Neuronal stem cell (in vitro differentiated cells): Measurements from ENCODE around the gene HOXA6.

Source experiments
- DNase-seq: peaks from one replicate; pipeline ENCODE4 v3.0.0-alpha.2; 2013; ENCODE audit warnings: low spot score
- H2AFZ ChIP-seq: one replicate; pipeline ENCODE4 v1.6.1; 2013; ENCODE audit warnings: mild to moderate bottlenecking, low read length, inconsistent platforms
- H2AK5ac ChIP-seq: 2 replicates; pipeline ENCODE4 v1.6.1; 2013; ENCODE audit warnings: low read depth, mild to moderate bottlenecking, inconsistent platforms, low read length, moderate library complexity, mixed read lengths
- H2BK120ac ChIP-seq: 2 replicates; pipeline ENCODE4 v1.6.1; 2013; ENCODE audit warnings: low read depth, mild to moderate bottlenecking, inconsistent platforms, low read length, moderate library complexity, mixed read lengths
- H2BK12ac ChIP-seq: one replicate; pipeline ENCODE4 v1.6.1; 2013; ENCODE audit warnings: low read length, inconsistent platforms
- H2BK15ac ChIP-seq: 2 replicates; pipeline ENCODE4 v1.6.1; 2013; ENCODE audit warnings: mild to moderate bottlenecking, low read length, inconsistent platforms, mixed read lengths
- H2BK5ac ChIP-seq: one replicate; pipeline ENCODE4 v1.6.1; 2013; ENCODE audit warnings: inconsistent platforms, mild to moderate bottlenecking, low read length, moderate library complexity
- H3K14ac ChIP-seq: one replicate; pipeline ENCODE4 v1.6.1; 2013; ENCODE audit warnings: low read length, inconsistent platforms
- H3K18ac ChIP-seq: 2 replicates; pipeline ENCODE4 v1.6.1; 2013; ENCODE audit warnings: low read length, inconsistent platforms
- H3K23ac ChIP-seq: 2 replicates; pipeline ENCODE4 v1.6.1; 2013; ENCODE audit warnings: low read depth, mild to moderate bottlenecking, mixed read lengths, low read length, inconsistent platforms; ENCODE audit not compliant: poor library complexity
- H3K27ac ChIP-seq: replicated peaks from 3 replicates; pipeline ENCODE4 v1.5.1; 2013; ENCODE audit warnings: low read length, inconsistent platforms
- H3K27me3 ChIP-seq, 3 experiments: 2 replicates each; pipeline ENCODE4 v1.6.1; 2013; ENCODE audit warnings: low read length in 3 of 3, mild to moderate bottlenecking in 2 of 3, inconsistent platforms in 1 of 3, low read depth in 1 of 3, mixed read lengths in 1 of 3, moderate library complexity in 1 of 3; ENCODE audit not compliant: control insufficient read depth in 3 of 3, insufficient read depth in 3 of 3
- H3K36me3 ChIP-seq, 2 donors: replicated peaks in 1 of 2; 2 replicates each; pipeline ENCODE4 v1.6.1; 2013; ENCODE audit warnings: low read length in 2 of 2; ENCODE audit not compliant: control insufficient read depth in 2 of 2, insufficient read depth in 2 of 2
- H3K4ac ChIP-seq: 2 replicates; pipeline ENCODE4 v1.6.1; 2013; ENCODE audit warnings: inconsistent platforms, mild to moderate bottlenecking, low read length, moderate library complexity
- H3K4me1 ChIP-seq, 2 donors: 1 replicate in 1 of 2; 2 replicates in 1 of 2; pipeline ENCODE4 v1.6.1; 2013; ENCODE audit warnings: low read length in 2 of 2, low read depth in 1 of 2; ENCODE audit not compliant: control insufficient read depth in 2 of 2, insufficient read depth in 1 of 2
- H3K4me2 ChIP-seq: one replicate; pipeline ENCODE4 v1.6.1; 2013; ENCODE audit warnings: mild to moderate bottlenecking, low read length, inconsistent platforms; ENCODE audit not compliant: insufficient read depth, poor library complexity, severe bottlenecking
- H3K4me3 ChIP-seq, 2 donors: 2 replicates each; pipeline ENCODE4 v1.5.1; 2013; ENCODE audit warnings: low read length in 2 of 2, mild to moderate bottlenecking in 2 of 2, inconsistent platforms in 1 of 2, moderate library complexity in 1 of 2
- H3K79me1 ChIP-seq: one replicate; pipeline ENCODE4 v1.6.1; 2013; ENCODE audit warnings: low read depth, mild to moderate bottlenecking, inconsistent platforms, low read length, moderate library complexity
- H3K9ac ChIP-seq: one replicate; pipeline ENCODE4 v1.6.1; 2013; ENCODE audit warnings: mild to moderate bottlenecking, low read depth, low read length, inconsistent platforms; ENCODE audit not compliant: poor library complexity
- H3K9me3 ChIP-seq, 2 donors: replicated peaks in 1 of 2; 2 replicates each; pipeline versions ENCODE3 to v1.6.1; 2013; ENCODE audit warnings: low read length in 2 of 2, mild to moderate bottlenecking in 2 of 2, inconsistent platforms in 1 of 2, low read depth in 1 of 2, mixed read lengths in 1 of 2, moderate library complexity in 1 of 2; ENCODE audit not compliant: control insufficient read depth in 2 of 2, insufficient read depth in 1 of 2
- H4K8ac ChIP-seq: one replicate; pipeline ENCODE4 v1.6.1; 2013; ENCODE audit warnings: low read depth, mild to moderate bottlenecking, inconsistent platforms, low read length, moderate library complexity
- H4K91ac ChIP-seq: one replicate; pipeline ENCODE4 v1.6.1; 2013; ENCODE audit warnings: low read length, low read depth, mild to moderate bottlenecking, inconsistent platforms; ENCODE audit not compliant: poor library complexity
- WGBS, 2 donors: extraction: QIAGEN DNeasy Blood & Tissue Kit; methylation state at CpG; one replicate each; pipeline ENCODE4 v1.1.7; 2013; ENCODE audit warnings: missing lambda C conversion rate in 2 of 2, mixed read lengths in 1 of 2; ENCODE audit not compliant: insufficient read length in 2 of 2, insufficient replicate concordance in 1 of 2; ENCODE audit errors: extremely low coverage in 2 of 2; 5-methylcytosine and 5-hydroxymethylcytosine counted together

HOXA6 gene

DNA sequence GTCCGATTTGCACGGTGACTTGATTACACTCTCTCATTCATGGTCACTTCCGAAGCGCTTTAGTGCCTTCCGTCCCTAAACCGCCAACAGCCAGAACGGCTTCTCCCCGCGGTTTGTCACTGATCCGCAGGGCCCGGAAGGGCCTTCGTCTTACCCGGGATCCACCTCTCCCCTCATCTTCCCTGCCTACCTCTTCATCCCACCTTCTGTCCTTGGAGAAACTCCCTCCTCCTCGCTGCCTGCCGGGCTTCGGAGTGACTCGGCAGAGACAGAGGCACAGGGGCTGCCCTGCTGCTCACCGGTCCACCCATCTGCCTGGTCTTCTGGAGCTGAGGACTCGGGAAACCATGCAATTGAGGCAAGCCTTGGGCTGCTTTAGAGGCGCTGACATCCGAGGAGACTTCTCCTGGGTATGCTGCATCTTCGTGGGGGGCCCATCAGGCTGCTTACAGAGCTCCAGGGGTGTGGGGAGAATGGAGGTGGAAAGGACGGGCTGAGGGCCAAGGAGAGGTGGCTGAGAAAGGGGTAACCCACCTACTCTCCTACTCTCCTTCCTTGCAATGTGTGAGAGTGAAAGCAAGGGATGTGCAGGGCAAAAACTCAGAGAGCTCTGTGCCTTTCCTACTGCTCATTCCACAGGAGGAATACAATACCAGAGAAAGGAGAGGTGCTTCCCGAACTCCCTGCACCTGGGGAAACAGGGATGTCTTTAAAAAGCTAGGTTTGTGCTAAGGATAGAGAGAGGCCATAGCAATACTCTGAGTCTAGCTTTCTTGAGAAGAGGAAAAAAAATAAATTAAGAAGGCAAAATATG is 38.5 kb upstream of the HOXA6 start:
- Histone ChIP-seq H2BK5ac (no peak overlapping the region), H3K4ac (no peak overlapping the region), H3K14ac (no peak overlapping the region), H3K18ac (no peak overlapping the region), H3K27me3 (peaks cover 77 to 99% (median 95%) of the 10 kb centered on the region in 3 experiments), H3K4me3 (no peak overlapping the region), H3K79me1 (no peaks in the 10 kb centered on the region), H3K4me1 (peaks cover 0 to 3% of the 10 kb centered on the region in 2 donors), H2BK120ac (no peak overlapping the region), H2BK15ac (no peak overlapping the region), H3K36me3 (no peaks in the 10 kb centered on the region), H2BK12ac (no peak overlapping the region), H4K8ac (no peak overlapping the region), H3K4me2 (no peak overlapping the region), H2AFZ (peak overlapping the region; percentile 15), H2AK5ac (no peak overlapping the region), H3K23ac (no peak overlapping the region), H3K27ac (no peak overlapping the region), H4K91ac (no peak overlapping the region), H3K9me3 (peaks cover 0 to 6% of the 10 kb centered on the region in 2 donors), H3K9ac (no peak overlapping the region)
- no peak for DNase-seq
- no CpG with 5 or more reads among the region's 24 CpGs for WGBS, 2 donors

DNA sequence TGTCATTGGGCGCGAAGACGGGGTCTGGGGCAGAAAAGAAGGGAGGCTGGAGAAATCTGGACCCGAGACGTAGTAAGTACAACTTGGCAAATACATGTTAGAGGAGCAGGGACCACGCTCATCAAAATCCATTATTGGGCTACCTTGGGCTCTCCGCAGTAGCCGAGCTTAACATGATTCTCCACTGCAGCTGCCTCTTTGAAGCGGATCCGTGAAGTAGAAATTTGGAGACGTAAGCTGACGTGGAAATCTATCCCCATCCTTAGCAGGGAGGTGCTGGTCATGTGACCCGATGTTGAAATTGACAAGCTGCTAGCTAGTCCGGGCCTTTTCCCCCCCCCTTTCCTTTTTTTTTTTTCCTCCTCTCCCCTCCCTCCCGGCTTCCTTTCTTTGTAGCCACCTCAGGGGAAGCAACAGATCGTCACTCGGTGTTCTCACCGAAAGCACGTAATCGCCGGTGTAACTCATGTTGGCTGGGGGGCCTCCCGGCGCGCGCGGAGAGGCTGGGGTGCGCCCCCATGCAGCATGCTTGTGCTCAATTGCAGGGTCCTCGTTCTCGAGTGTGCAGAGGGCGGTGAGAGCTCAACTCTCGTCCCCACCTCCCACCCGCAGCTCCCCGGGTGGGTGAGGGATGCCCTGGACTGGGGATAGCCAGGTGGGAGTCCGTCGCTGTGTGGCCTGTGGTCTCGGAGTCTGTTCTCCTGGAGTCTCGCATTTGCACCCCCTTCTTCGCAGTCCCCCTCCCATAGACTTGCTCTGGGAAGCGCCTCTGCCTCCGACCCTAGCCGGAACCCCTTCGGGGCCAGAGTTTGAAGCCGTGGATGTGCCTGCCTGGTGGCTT is 37.7 kb upstream of the HOXA6 start, which contains the start of gene HOXA11:
Gene HOXA11 (minus strand): TSS at position 220 of the 841 bp plus-strand sequence. CDS start 88 bp downstream, at position 132.
- H2BK15ac ChIP-seq: no peak within 1 kb of the TSS
- no peak within 1 kb of the TSS for H3K18ac ChIP-seq
- H3K27me3 ChIP-seq: peaks cover 75 to 99% (median 95%) of the 10 kb centered on the region in 3 experiments
- no peak within 1 kb of the TSS for H4K8ac ChIP-seq
- H2BK12ac ChIP-seq: peak within 1 kb of the TSS; percentile 68
- WGBS, 2 donors: no CpG with 5 or more reads among the region's 43 CpGs
- peak within 1 kb of the TSS; percentile 50 for H3K14ac ChIP-seq
- no peak within 1 kb of the TSS for H3K4ac ChIP-seq
- H3K9ac ChIP-seq: no peak within 1 kb of the TSS
- peak within 1 kb of the TSS; percentile 88 for H2AFZ ChIP-seq
- no peaks in the 10 kb centered on the region for H3K79me1 ChIP-seq
- H4K91ac ChIP-seq: no peak within 1 kb of the TSS
- peaks cover 0 to 6% of the 10 kb centered on the region in 2 donors for H3K9me3 ChIP-seq
- no peak within 1 kb of the TSS for H2BK5ac ChIP-seq
- H2BK120ac ChIP-seq: no peak within 1 kb of the TSS
- no peak within 1 kb of the TSS for H3K27ac ChIP-seq
- DNase-seq: no peak
- H3K36me3 ChIP-seq: no peaks in the 10 kb centered on the region
- H2AK5ac ChIP-seq: no peak within 1 kb of the TSS
- H3K4me3 ChIP-seq: peak within 1 kb of the TSS in 1 of 2 donors; percentile 25
- H3K4me2 ChIP-seq: peak within 1 kb of the TSS; percentile 24
- H3K23ac ChIP-seq: peak within 1 kb of the TSS; percentile 82
- peaks cover 0 to 3% of the 10 kb centered on the region in 2 donors for H3K4me1 ChIP-seq

GRCh38 chr7:27184337-27185012 is 36.9 kb upstream of the HOXA6 start:
- Histone ChIP-seq H3K79me1 (no peaks in the 10 kb centered on the region), H3K4me2 (peak overlapping the region; percentile 24), H3K18ac (no peak overlapping the region), H3K27me3 (peaks cover 71 to 99% (median 95%) of the 10 kb centered on the region in 3 experiments), H4K8ac (no peak overlapping the region), H3K4me3 (peak overlapping the region in 1 of 2 donors; percentile 25), H2BK5ac (no peak overlapping the region), H3K4ac (no peak overlapping the region), H3K27ac (no peak overlapping the region), H3K23ac (peak overlapping the region; percentile 82), H4K91ac (no peak overlapping the region), H2BK120ac (no peak overlapping the region), H3K4me1 (peaks cover 0 to 3% of the 10 kb centered on the region in 2 donors), H3K9me3 (peaks cover 0 to 6% of the 10 kb centered on the region in 2 donors), H2BK15ac (no peak overlapping the region), H3K36me3 (no peaks in the 10 kb centered on the region), H2BK12ac (no peak overlapping the region), H3K14ac (no peak overlapping the region), H3K9ac (no peak overlapping the region), H2AK5ac (no peak overlapping the region), H2AFZ (peak overlapping the region; percentile 88)
- no peak for DNase-seq
- no CpG with 5 or more reads among the region's 72 CpGs for WGBS, 2 donors
